PC-3 (cell line): ENCODE measurements around the gene EGFL7. TPM values are rescaled to one million over a fixed set of nuclear protein-coding genes. Genes with fewer than 3 reads are reported as not detected.

ENCODE experiments used
- ATAC-seq: fragments of 200-7000 bp; cut with Tn5 transposase; 2 replicates; pipeline ENCODE4 v1.9.1; 2020; ENCODE audit warnings: mild to moderate bottlenecking, moderate library complexity
- BruUV-seq: library from RNA; stranded (reverse); fragments of 400-500 nt; replicated peaks from 2 replicates; lab custom pipeline; 2021; lab: Mats Ljungman, UMichigan
- CTCF ChIA-PET: fragments of 300-600 bp; sonication (Branson Sonifier 250); formaldehyde crosslinking; loops from one replicate; lab custom pipeline; 2022; ENCODE audit warnings: antibody characterized with exemption; lab: Charles Lee
- POLR2A ChIA-PET: fragments of 300-600 bp; sonication (Branson Sonifier 250); formaldehyde crosslinking; loops from one replicate; lab custom pipeline; 2022; ENCODE audit warnings: antibody characterized with exemption; ENCODE audit not compliant: unreplicated experiment; lab: Charles Lee
- DNase-seq: peaks from one replicate; pipeline ENCODE4 v3.0.0-alpha.2; 2015
- H2AFZ ChIP-seq: fragments of 300-600 bp; sonication (generic); 2 replicates; pipeline ENCODE4 v1.6.0; 2016; ENCODE audit warnings: antibody characterized with exemption, low read length
- H3F3A ChIP-seq: fragments of 300-600 bp; sonication (generic); one replicate; pipeline ENCODE4 v1.6.0; 2017; ENCODE audit warnings: antibody characterized with exemption, low read length, control low read depth, mild to moderate bottlenecking; ENCODE audit not compliant: unreplicated experiment
- H3K27ac ChIP-seq: fragments of 300-600 bp; sonication (generic); 2 replicates; pipeline ENCODE4 v1.5.1; 2016; ENCODE audit warnings: mild to moderate bottlenecking, low read length
- H3K27me3 ChIP-seq: fragments of 300-600 bp; sonication (generic); 2 replicates; pipeline ENCODE4 v1.6.1; 2016; ENCODE audit warnings: low read length, mixed read lengths
- H3K36me3 ChIP-seq: fragments of 300-600 bp; sonication (generic); 2 replicates; pipeline ENCODE4 v1.6.1; 2016; ENCODE audit warnings: low read depth, mixed run types, low read length, mixed read lengths
- H3K4me1 ChIP-seq: fragments of 300-600 bp; sonication (generic); 2 replicates; pipeline ENCODE4 v1.5.1; 2016; ENCODE audit warnings: low read length; ENCODE audit not compliant: insufficient read depth
- H3K4me2 ChIP-seq: fragments of 300-600 bp; sonication (generic); 2 replicates; pipeline ENCODE4 v1.6.0; 2016; ENCODE audit warnings: low read length
- H3K4me3 ChIP-seq: fragments of 300-600 bp; sonication (generic); 2 replicates; pipeline ENCODE4 v1.5.1; 2016; ENCODE audit warnings: mild to moderate bottlenecking, low read length, mixed read lengths
- H3K79me2 ChIP-seq: fragments of 300-600 bp; sonication (generic); 2 replicates; pipeline ENCODE4 v1.6.1; 2017; ENCODE audit warnings: low read length, mixed read lengths
- H3K9ac ChIP-seq: fragments of 300-600 bp; sonication (generic); 2 replicates; pipeline ENCODE4 v1.6.0; 2016; ENCODE audit warnings: mild to moderate bottlenecking, low read length
- H3K9me2 ChIP-seq: fragments of 300-600 bp; sonication (generic); replicated peaks from 2 replicates; pipeline ENCODE4 v1.6.1; 2016; ENCODE audit warnings: mixed run types, low read length, mixed read lengths
- H3K9me3 ChIP-seq: fragments of 300-600 bp; sonication (generic); 2 replicates; pipeline ENCODE4 v1.6.1; 2016; ENCODE audit warnings: low read length, mixed read lengths
- H4K20me1 ChIP-seq: fragments of 300-600 bp; sonication (generic); 2 replicates; pipeline ENCODE4 v1.6.1; 2016; ENCODE audit warnings: low read length, mixed read lengths
- EZH2 ChIP-seq: fragments of 300-600 bp; sonication (generic); IDR thresholded peaks from one replicate; pipeline ENCODE4 v1.6.1; 2017; ENCODE audit warnings: antibody characterized with exemption, mild to moderate bottlenecking, low read length; ENCODE audit not compliant: unreplicated experiment
- EZH2phosphoT487 ChIP-seq: fragments of 300-600 bp; sonication (generic); IDR thresholded peaks from 2 replicates; pipeline ENCODE4 v1.6.1; 2018; ENCODE audit warnings: mild to moderate bottlenecking, antibody characterized with exemption, low read length, borderline replicate concordance
- intact Hi-C: fragments of 100-400 bp; cut with micrococcal nuclease; formaldehyde crosslinking; loops from 2 replicates; pipeline ENCODE4 v1.9.0; 2023
- total RNA-seq: library from RNA; depleted of rRNA; stranded (reverse); fragments of >200 nt; gene quantifications from 2 replicates; pipeline ENCODE4 v1.2.3, GENCODE V29; 2014
- TF ChIP-seq, protein P1 (sequence below): fragments of 300-600 bp; sonication (generic); conservative IDR thresholded peaks from 2 replicates; pipeline ENCODE4 v1.5.1; 2017; ENCODE audit warnings: antibody characterized with exemption, low read depth, mild to moderate bottlenecking, low read length

Gene EGFL7
- total RNA-seq, 1 experiment from 2014 or later = 23.1 TPM

DNA sequence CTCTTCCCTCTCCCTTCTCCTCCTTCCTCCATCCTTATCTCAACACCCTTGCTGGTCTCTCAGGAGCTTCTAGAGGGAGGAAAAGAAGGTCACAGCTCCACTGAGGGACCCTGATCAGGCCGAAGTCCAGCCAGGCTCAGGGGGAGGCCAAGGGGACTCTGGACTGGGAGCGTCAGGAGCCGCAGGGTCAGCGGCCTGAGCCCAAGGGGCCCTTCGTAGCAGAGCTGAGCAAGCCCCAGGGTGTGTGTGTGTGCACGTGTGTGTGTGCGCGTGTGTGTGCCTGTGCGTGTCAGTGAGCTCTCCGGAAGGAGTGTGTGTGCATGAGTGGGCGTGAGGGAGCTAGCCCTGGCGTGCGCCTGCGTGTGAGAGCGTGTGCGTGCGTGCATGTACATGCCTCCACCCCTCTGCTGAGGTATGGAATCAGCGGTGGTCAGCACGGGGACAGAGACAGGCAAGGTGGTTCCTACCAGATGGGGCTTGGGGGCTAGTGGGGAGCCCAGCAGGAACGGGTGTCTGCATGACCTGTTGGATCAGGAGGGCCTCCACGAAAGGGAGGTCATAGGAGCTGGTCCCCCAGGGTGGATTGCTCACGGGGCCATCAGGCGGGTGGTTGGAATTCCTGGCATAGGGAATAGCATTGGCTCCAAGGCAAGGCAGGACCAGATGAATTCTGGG, 34.6 kb downstream of the EGFL7 start:
- CTCF ChIA-PET = no interaction called here
- intact Hi-C loops = no loop called here
- no TSS peak for BruUV-seq
- H2AFZ ChIP-seq = no peak overlapping the region
- no peaks in the 10 kb centered on the region for H3K79me2 ChIP-seq
- POLR2A ChIA-PET = interaction anchor here (0.5 kb wide), 1 partner anchor 245 kb away, joined by 3 read pairs; no protein-coding TSS in a partner anchor
- H3K4me1 ChIP-seq = peaks cover 35% of the 10 kb centered on the region
- no peak overlapping the region for H3K9ac ChIP-seq
- no peak for DNase-seq
- H3K27ac ChIP-seq = no peak overlapping the region
- no peaks in the 10 kb centered on the region for H3F3A ChIP-seq
- H3K9me2 ChIP-seq = no peaks in the 10 kb centered on the region
- no peaks in the 10 kb centered on the region for H3K36me3 ChIP-seq
- H3K9me3 ChIP-seq = no peaks in the 10 kb centered on the region
- no peaks in the 10 kb centered on the region for H3K27me3 ChIP-seq
- no peak overlapping the region for H3K4me3 ChIP-seq
- H4K20me1 ChIP-seq = no peaks in the 10 kb centered on the region
- no peak overlapping the region for H3K4me2 ChIP-seq
- no peak for ATAC-seq
- TF ChIP-seq EZH2 = no peak
- TF ChIP-seq, protein P1, sequence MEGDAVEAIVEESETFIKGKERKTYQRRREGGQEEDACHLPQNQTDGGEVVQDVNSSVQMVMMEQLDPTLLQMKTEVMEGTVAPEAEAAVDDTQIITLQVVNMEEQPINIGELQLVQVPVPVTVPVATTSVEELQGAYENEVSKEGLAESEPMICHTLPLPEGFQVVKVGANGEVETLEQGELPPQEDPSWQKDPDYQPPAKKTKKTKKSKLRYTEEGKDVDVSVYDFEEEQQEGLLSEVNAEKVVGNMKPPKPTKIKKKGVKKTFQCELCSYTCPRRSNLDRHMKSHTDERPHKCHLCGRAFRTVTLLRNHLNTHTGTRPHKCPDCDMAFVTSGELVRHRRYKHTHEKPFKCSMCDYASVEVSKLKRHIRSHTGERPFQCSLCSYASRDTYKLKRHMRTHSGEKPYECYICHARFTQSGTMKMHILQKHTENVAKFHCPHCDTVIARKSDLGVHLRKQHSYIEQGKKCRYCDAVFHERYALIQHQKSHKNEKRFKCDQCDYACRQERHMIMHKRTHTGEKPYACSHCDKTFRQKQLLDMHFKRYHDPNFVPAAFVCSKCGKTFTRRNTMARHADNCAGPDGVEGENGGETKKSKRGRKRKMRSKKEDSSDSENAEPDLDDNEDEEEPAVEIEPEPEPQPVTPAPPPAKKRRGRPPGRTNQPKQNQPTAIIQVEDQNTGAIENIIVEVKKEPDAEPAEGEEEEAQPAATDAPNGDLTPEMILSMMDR = no peak
- TF ChIP-seq EZH2phosphoT487 = no peak

DNA sequence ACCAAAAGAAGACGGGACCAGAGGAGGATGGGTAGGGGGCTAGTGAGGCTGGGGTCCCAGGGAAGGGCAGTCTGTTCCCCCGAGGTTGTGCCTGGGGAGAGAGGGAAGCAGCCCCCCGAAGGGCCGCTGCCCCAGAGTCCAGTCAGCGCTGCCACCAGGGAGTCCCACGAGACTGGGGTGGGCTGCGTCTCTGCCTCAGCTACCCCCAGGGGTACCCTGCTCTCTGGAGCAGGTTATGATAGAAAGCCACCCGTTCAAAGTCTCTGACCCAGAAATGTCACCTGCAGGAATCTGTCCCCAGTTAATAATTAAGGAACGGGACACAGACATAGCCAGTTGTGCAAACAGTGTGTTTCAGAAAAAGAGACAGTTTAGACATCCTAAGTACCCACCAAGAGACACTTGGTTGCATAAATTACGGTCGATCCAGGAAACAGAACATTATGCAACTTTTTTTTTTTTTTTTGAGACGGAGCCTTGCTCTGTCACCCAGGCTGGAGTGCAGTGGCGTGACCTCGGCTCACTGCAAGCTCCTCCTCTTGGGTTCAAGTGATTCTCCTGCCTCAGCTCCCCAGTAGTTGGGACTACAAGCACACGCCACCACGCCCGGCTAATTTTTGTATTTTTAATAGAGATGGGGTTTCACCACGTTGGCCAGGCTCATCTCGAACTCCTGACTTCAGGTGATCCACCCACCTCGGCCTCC, 35.3 kb downstream of the EGFL7 start:
- no peaks in the 10 kb centered on the region for H3K9me2 ChIP-seq
- H3K9ac ChIP-seq = no peak overlapping the region
- no peaks in the 10 kb centered on the region for H3F3A ChIP-seq
- H3K79me2 ChIP-seq = no peaks in the 10 kb centered on the region
- ChIA-PET POLR2A (no interaction called here), CTCF (interaction anchor here (0.7 kb wide), 1 partner anchor 27 kb away, joined by 6 read pairs; no protein-coding TSS in a partner anchor)
- BruUV-seq = no TSS peak
- no peak overlapping the region for H3K27ac ChIP-seq
- no peak overlapping the region for H3K4me2 ChIP-seq
- H3K9me3 ChIP-seq = no peaks in the 10 kb centered on the region
- no peaks in the 10 kb centered on the region for H3K27me3 ChIP-seq
- no peaks in the 10 kb centered on the region for H3K36me3 ChIP-seq
- DNase-seq (no peak), ATAC-seq (no peak)
- peaks cover 30% of the 10 kb centered on the region for H3K4me1 ChIP-seq
- no peaks in the 10 kb centered on the region for H4K20me1 ChIP-seq
- H2AFZ ChIP-seq = no peak overlapping the region
- TF ChIP-seq EZH2phosphoT487 = no peak
- TF ChIP-seq, protein P1 = no peak
- TF ChIP-seq EZH2 = no peak
- no peak overlapping the region for H3K4me3 ChIP-seq
- intact Hi-C loops = no loop called here
